ENCODE measurements around the gene PCSK9. TPM values are rescaled to one million over a fixed set of nuclear protein-coding genes. Genes with fewer than 3 reads are reported as not detected.
"Not testable (repeated sequence)": the region's sequence is repeated elsewhere in the genome, so short reads cannot be mapped to it uniquely, and the experiment has no call there.

Gene PCSK9
- total RNA-seq, 1 experiment from 2014 or later: not detected

- Histone ChIP-seq H3K27me3 (no peaks in the 10 kb centered on the region), H3K9me3 (no peaks in the 10 kb centered on the region), H3K36me3 (no peaks in the 10 kb centered on the region), H3K4me3 (no peak overlapping the region)
- no peak for DNase-seq
Observed at GRCh38 chr1:55002686-55003085, 36.7 kb upstream of the PCSK9 start.

- Histone ChIP-seq H3K9me3 (no peaks in the 10 kb centered on the region), H3K36me3 (no peaks in the 10 kb centered on the region), H3K27me3 (no peaks in the 10 kb centered on the region), H3K4me3 (no peak overlapping the region)
- no peak for DNase-seq
Observed at GRCh38 chr1:55005351-55006140, 33.8 kb upstream of the PCSK9 start.

GRCh38 chr1:55006931-55007330 is 32.4 kb upstream of the PCSK9 start:
- DNase-seq: no peak
- H3K9me3 ChIP-seq: no peaks in the 10 kb centered on the region
- H3K27me3 ChIP-seq: no peaks in the 10 kb centered on the region
- H3K36me3 ChIP-seq: no peaks in the 10 kb centered on the region
- H3K4me3 ChIP-seq: no peak overlapping the region

GRCh38 chr1:55007625-55008024 is 31.7 kb upstream of the PCSK9 start:
- Histone ChIP-seq H3K4me3 (no peak overlapping the region), H3K27me3 (no peaks in the 10 kb centered on the region), H3K36me3 (no peaks in the 10 kb centered on the region), H3K9me3 (no peaks in the 10 kb centered on the region)
- peak; percentile 74 for DNase-seq

- no peaks in the 10 kb centered on the region for H3K36me3 ChIP-seq
- H3K9me3 ChIP-seq: no peaks in the 10 kb centered on the region
- DNase-seq: no peak
- no peak overlapping the region for H3K4me3 ChIP-seq
- no peaks in the 10 kb centered on the region for H3K27me3 ChIP-seq
Observed at GRCh38 chr1:55010194-55010886, 29.0 kb upstream of the PCSK9 start.

GRCh38 chr1:55010887-55011217 is 28.5 kb upstream of the PCSK9 start:
- Histone ChIP-seq H3K9me3 (no peaks in the 10 kb centered on the region), H3K27me3 (no peaks in the 10 kb centered on the region), H3K36me3 (no peaks in the 10 kb centered on the region), H3K4me3 (no peak overlapping the region)
- no peak for DNase-seq

- DNase-seq: no peak
- no peaks in the 10 kb centered on the region for H3K9me3 ChIP-seq
- no peak overlapping the region for H3K4me3 ChIP-seq
- no peaks in the 10 kb centered on the region for H3K27me3 ChIP-seq
- H3K36me3 ChIP-seq: no peaks in the 10 kb centered on the region
Observed at GRCh38 chr1:55012661-55013060, 26.7 kb upstream of the PCSK9 start.

- no peaks in the 10 kb centered on the region for H3K9me3 ChIP-seq
- H3K36me3 ChIP-seq: no peaks in the 10 kb centered on the region
- peak; percentile 40 for DNase-seq
- H3K27me3 ChIP-seq: no peaks in the 10 kb centered on the region
- H3K4me3 ChIP-seq: no peak overlapping the region
Observed at GRCh38 chr1:55015123-55015522, 24.2 kb upstream of the PCSK9 start.

GRCh38 chr1:55015731-55016620 is 23.4 kb upstream of the PCSK9 start:
- H3K9me3 ChIP-seq: no peaks in the 10 kb centered on the region
- no peaks in the 10 kb centered on the region for H3K27me3 ChIP-seq
- no peaks in the 10 kb centered on the region for H3K36me3 ChIP-seq
- no peak for DNase-seq
- H3K4me3 ChIP-seq: no peak overlapping the region

GRCh38 chr1:55018395-55018794 is 21.0 kb upstream of the PCSK9 start:
- H3K27me3 ChIP-seq: no peaks in the 10 kb centered on the region
- no peak overlapping the region for H3K4me3 ChIP-seq
- no peaks in the 10 kb centered on the region for H3K36me3 ChIP-seq
- no peaks in the 10 kb centered on the region for H3K9me3 ChIP-seq
- no peak for DNase-seq

- Histone ChIP-seq H3K4me3 (no peak overlapping the region), H3K27me3 (no peaks in the 10 kb centered on the region), H3K9me3 (no peaks in the 10 kb centered on the region), H3K36me3 (no peaks in the 10 kb centered on the region)
- DNase-seq: peak; percentile 94
Observed at GRCh38 chr1:55021942-55022546, 17.3 kb upstream of the PCSK9 start.

- DNase-seq, H3K27me3 ChIP-seq, H3K36me3 ChIP-seq, H3K9me3 ChIP-seq, H3K4me3 ChIP-seq: not testable (repeated sequence)
Observed at GRCh38 chr1:55024163-55024562, 15.2 kb upstream of the PCSK9 start.

- H3K36me3 ChIP-seq, H3K27me3 ChIP-seq, H3K9me3 ChIP-seq, H3K4me3 ChIP-seq, DNase-seq: not testable (repeated sequence)
Observed at GRCh38 chr1:55026682-55027081, 12.7 kb upstream of the PCSK9 start.

GRCh38 chr1:55031098-55031497 is 8.2 kb upstream of the PCSK9 start:
- not testable (repeated sequence) for H3K9me3 ChIP-seq, H3K27me3 ChIP-seq, H3K4me3 ChIP-seq, DNase-seq, H3K36me3 ChIP-seq

GRCh38 chr1:55033265-55033614 is 6.1 kb upstream of the PCSK9 start:
- no peaks in the 10 kb centered on the region for H3K9me3 ChIP-seq
- no peaks in the 10 kb centered on the region for H3K27me3 ChIP-seq
- no peak for DNase-seq
- H3K36me3 ChIP-seq: no peaks in the 10 kb centered on the region
- no peak overlapping the region for H3K4me3 ChIP-seq

GRCh38 chr1:55034476-55035133 is 4.7 kb upstream of the PCSK9 start:
- H3K36me3 ChIP-seq: no peaks in the 10 kb centered on the region
- H3K9me3 ChIP-seq: no peaks in the 10 kb centered on the region
- H3K27me3 ChIP-seq: no peaks in the 10 kb centered on the region
- DNase-seq: no peak
- no peak overlapping the region for H3K4me3 ChIP-seq

- Histone ChIP-seq H3K27me3 (no peaks in the 10 kb centered on the region), H3K4me3 (no peak overlapping the region), H3K36me3 (no peaks in the 10 kb centered on the region), H3K9me3 (no peaks in the 10 kb centered on the region)
- no peak for DNase-seq
Observed at GRCh38 chr1:55035904-55036303, 3.4 kb upstream of the PCSK9 start.
